Nephron progenitor cell (in vitro differentiated cells): ENCODE data around the gene SYNGAP1.

Experiments
- DNase-seq: peaks from one replicate; pipeline ENCODE4 v3.0.0; 2021
- H3K27ac Mint-ChIP-seq: 2 replicates; pipeline ENCODE4 v1.8.0; 2021; ENCODE audit warnings: mild to moderate bottlenecking, moderate library complexity, mixed read lengths
- H3K27me3 Mint-ChIP-seq: 2 replicates; pipeline ENCODE4 v1.8.0; 2021; ENCODE audit warnings: mild to moderate bottlenecking, low read depth, mixed read lengths; ENCODE audit not compliant: poor library complexity
- H3K36me3 Mint-ChIP-seq: 2 replicates; pipeline ENCODE4 v1.8.0; 2021; ENCODE audit warnings: low read depth, mixed read lengths
- H3K4me1 Mint-ChIP-seq: 2 replicates; pipeline ENCODE4 v1.8.0; 2021; ENCODE audit warnings: mixed read lengths
- H3K4me3 Mint-ChIP-seq: 2 replicates; pipeline ENCODE4 v1.8.0; 2021; ENCODE audit warnings: mild to moderate bottlenecking, moderate library complexity, mixed read lengths
- H3K9me3 Mint-ChIP-seq: 2 replicates; pipeline ENCODE4 v1.8.0; 2021; ENCODE audit warnings: mild to moderate bottlenecking, moderate library complexity, mixed read lengths
- TF ChIP-seq, protein P1 (sequence below): fragments of 200-600 bp; sonication (generic); IDR thresholded peaks from 2 replicates; pipeline ENCODE4 v1.5.0; 2021; ENCODE audit warnings: antibody characterized with exemption

The SYNGAP1 gene

GRCh38 chr6:33453393-33454008 is 33.6 kb downstream of the SYNGAP1 start:
- Mint-ChIP-seq H3K4me3 (peak overlapping the region; percentile 91), H3K27me3 (peaks cover 3% of the 10 kb centered on the region), H3K4me1 (peaks cover 25% of the 10 kb centered on the region), H3K27ac (no peak overlapping the region), H3K36me3 (peaks cover 45% of the 10 kb centered on the region), H3K9me3 (no peaks in the 10 kb centered on the region)
- DNase-seq: no peak
- TF ChIP-seq, protein P1, sequence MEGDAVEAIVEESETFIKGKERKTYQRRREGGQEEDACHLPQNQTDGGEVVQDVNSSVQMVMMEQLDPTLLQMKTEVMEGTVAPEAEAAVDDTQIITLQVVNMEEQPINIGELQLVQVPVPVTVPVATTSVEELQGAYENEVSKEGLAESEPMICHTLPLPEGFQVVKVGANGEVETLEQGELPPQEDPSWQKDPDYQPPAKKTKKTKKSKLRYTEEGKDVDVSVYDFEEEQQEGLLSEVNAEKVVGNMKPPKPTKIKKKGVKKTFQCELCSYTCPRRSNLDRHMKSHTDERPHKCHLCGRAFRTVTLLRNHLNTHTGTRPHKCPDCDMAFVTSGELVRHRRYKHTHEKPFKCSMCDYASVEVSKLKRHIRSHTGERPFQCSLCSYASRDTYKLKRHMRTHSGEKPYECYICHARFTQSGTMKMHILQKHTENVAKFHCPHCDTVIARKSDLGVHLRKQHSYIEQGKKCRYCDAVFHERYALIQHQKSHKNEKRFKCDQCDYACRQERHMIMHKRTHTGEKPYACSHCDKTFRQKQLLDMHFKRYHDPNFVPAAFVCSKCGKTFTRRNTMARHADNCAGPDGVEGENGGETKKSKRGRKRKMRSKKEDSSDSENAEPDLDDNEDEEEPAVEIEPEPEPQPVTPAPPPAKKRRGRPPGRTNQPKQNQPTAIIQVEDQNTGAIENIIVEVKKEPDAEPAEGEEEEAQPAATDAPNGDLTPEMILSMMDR: no peak

- Mint-ChIP-seq H3K36me3 (peaks cover 37% of the 10 kb centered on the region), H3K4me3 (peak within 1 kb of the TSS; percentile 91), H3K4me1 (peaks cover 25% of the 10 kb centered on the region), H3K27ac (peak within 1 kb of the TSS; percentile 84), H3K27me3 (peaks cover 4% of the 10 kb centered on the region), H3K9me3 (no peaks in the 10 kb centered on the region)
- peak; percentile 95 for DNase-seq
- TF ChIP-seq, protein P1: no peak
Measured at GRCh38 chr6:33454009-33454946, 34.4 kb downstream of the SYNGAP1 start, which contains the start of gene ZBTB9. TSS of gene ZBTB9 (plus strand) at chr6:33454576. CDS start at chr6:33455101, 525 bp downstream.

- H3K9me3 Mint-ChIP-seq: no peaks in the 10 kb centered on the region
- peak overlapping the region; percentile 91 for H3K4me3 Mint-ChIP-seq
- H3K36me3 Mint-ChIP-seq: peaks cover 34% of the 10 kb centered on the region
- peaks cover 25% of the 10 kb centered on the region for H3K4me1 Mint-ChIP-seq
- DNase-seq: no peak
- H3K27ac Mint-ChIP-seq: peak overlapping the region; percentile 84
- H3K27me3 Mint-ChIP-seq: peaks cover 12% of the 10 kb centered on the region
- TF ChIP-seq, protein P1: no peak
Measured at GRCh38 chr6:33455051-33455450, 35.2 kb downstream of the SYNGAP1 start.

DNA sequence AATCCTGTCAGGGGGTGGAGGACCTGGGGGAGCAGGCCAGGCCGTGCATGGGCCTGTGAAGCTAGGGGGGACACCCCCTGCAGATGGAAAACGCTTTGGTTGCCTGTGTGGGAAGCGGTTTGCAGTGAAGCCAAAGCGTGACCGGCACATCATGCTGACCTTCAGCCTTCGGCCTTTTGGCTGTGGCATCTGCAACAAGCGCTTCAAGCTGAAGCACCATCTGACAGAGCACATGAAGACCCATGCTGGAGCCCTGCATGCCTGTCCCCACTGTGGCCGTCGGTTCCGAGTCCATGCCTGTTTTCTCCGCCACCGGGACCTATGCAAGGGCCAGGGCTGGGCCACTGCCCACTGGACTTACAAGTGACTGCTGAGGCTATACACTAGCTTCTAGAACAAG is 36.3 kb downstream of the SYNGAP1 start:
- H3K4me3 Mint-ChIP-seq: peak overlapping the region; percentile 91
- TF ChIP-seq, protein P1: no peak
- H3K4me1 Mint-ChIP-seq: peaks cover 25% of the 10 kb centered on the region
- H3K27me3 Mint-ChIP-seq: peaks cover 13% of the 10 kb centered on the region
- no peak overlapping the region for H3K27ac Mint-ChIP-seq
- DNase-seq: no peak
- no peaks in the 10 kb centered on the region for H3K9me3 Mint-ChIP-seq
- peaks cover 29% of the 10 kb centered on the region for H3K36me3 Mint-ChIP-seq

- H3K36me3 Mint-ChIP-seq: peaks cover 29% of the 10 kb centered on the region
- peaks cover 16% of the 10 kb centered on the region for H3K4me1 Mint-ChIP-seq
- no peak overlapping the region for H3K4me3 Mint-ChIP-seq
- TF ChIP-seq, protein P1: no peak
- peaks cover 25% of the 10 kb centered on the region for H3K27me3 Mint-ChIP-seq
- H3K27ac Mint-ChIP-seq: peak overlapping the region; percentile 33
- no peak for DNase-seq
- H3K9me3 Mint-ChIP-seq: no peaks in the 10 kb centered on the region
Measured at GRCh38 chr6:33458676-33459075, 38.8 kb downstream of the SYNGAP1 start.
